IMR-90 (cell line): ENCODE measurements around the gene CNDP1.

Source experiments
- BHLHE40 ChIP-seq: fragments of 150-350 bp; IDR thresholded peaks from 2 replicates; pipeline ENCODE4 v1.6.1; 2016; ENCODE audit warnings: mild to moderate bottlenecking, low read depth, low read length
- CEBPB ChIP-seq: IDR thresholded peaks from 2 replicates; pipeline ENCODE4 v1.6.1; 2012; ENCODE audit warnings: low read depth, low read length, improper control_type of control experiment
- CHD1 ChIP-seq: IDR thresholded peaks from 2 replicates; pipeline ENCODE4 v1.6.1; 2012; ENCODE audit warnings: low read depth, low read length, improper control_type of control experiment
- CTCF ChIP-seq: conservative IDR thresholded peaks from 2 replicates; pipeline ENCODE4 v1.5.1; 2012; ENCODE audit warnings: mild to moderate bottlenecking, low read depth, low read length, improper control_type of control experiment
- ELK1 ChIP-seq: fragments of 150-350 bp; IDR thresholded peaks from 2 replicates; pipeline ENCODE4 v1.6.1; 2016; ENCODE audit warnings: low read depth, mild to moderate bottlenecking, low read length, moderate library complexity, borderline replicate concordance
- FOS ChIP-seq: fragments of 150-350 bp; IDR thresholded peaks from 2 replicates; pipeline ENCODE4 v1.6.1; 2016; ENCODE audit warnings: low read depth, low read length
- POLR2A ChIP-seq: IDR thresholded peaks from 2 replicates; pipeline ENCODE4 v1.6.1; 2012; ENCODE audit warnings: mild to moderate bottlenecking, low read depth, low read length
- RAD21 ChIP-seq: IDR thresholded peaks from 2 replicates; pipeline ENCODE4 v1.6.1; 2012; ENCODE audit warnings: low read length, improper control_type of control experiment
- SMC3 ChIP-seq: fragments of 150-350 bp; IDR thresholded peaks from 2 replicates; pipeline ENCODE4 v1.6.1; 2016; ENCODE audit warnings: low read depth, mild to moderate bottlenecking, antibody characterized with exemption, low read length, moderate library complexity
- USF2 ChIP-seq: fragments of 150-350 bp; IDR thresholded peaks from 2 replicates; pipeline ENCODE4 v1.6.1; 2017; ENCODE audit warnings: mild to moderate bottlenecking, antibody characterized with exemption, low read length, low read depth

GRCh38 chr18:74510770-74511095, 23.6 kb upstream of the CNDP1 start:
- TF ChIP-seq BHLHE40 (no peak), CTCF (no peak), POLR2A (no peak), FOS (no peak), ELK1 (no peak), CHD1 (no peak), USF2 (no peak), CEBPB (no peak), SMC3 (no peak), RAD21 (no peak)
